HG03108 (cell line): ENCODE results near the gene MCEMP1.

Experiments used
- ATAC-seq: cut with Tn5 transposase; IDR thresholded peaks from one replicate; pipeline ENCODE4 v1.9.1; 2021; ENCODE audit warnings: moderate library complexity; ENCODE audit not compliant: unreplicated experiment

Gene MCEMP1

GRCh38 chr19:7676854-7677253 lies at the start of gene MCEMP1:
Gene MCEMP1 (plus strand): TSS chr19:7677090. CDS start chr19:7677121, 31 bp downstream.
- ATAC-seq: no peak

- no peak for ATAC-seq
Measured at GRCh38 chr19:7627166-7627565, 49.7 kb upstream of the MCEMP1 start.

GRCh38 chr19:7628589-7629311 lies 48.1 kb upstream of the MCEMP1 start:
- ATAC-seq: no peak

- peak; percentile 81 for ATAC-seq
Measured at GRCh38 chr19:7629347-7630054, 47.4 kb upstream of the MCEMP1 start, which contains the start of the genes PET100 and XAB2. Gene PET100 (plus strand): TSS chr19:7629793. CDS start chr19:7629834, 41 bp downstream. Gene XAB2 (minus strand): TSS chr19:7629545. CDS start chr19:7629527, 18 bp downstream.

GRCh38 chr19:7631577-7631976 lies 45.3 kb upstream of the MCEMP1 start:
- no peak for ATAC-seq

GRCh38 chr19:7632340-7633203 lies 44.3 kb upstream of the MCEMP1 start:
- ATAC-seq: no peak

GRCh38 chr19:7633698-7634097 lies 43.2 kb upstream of the MCEMP1 start, which contains the start of gene PCP2:
Gene PCP2 (minus strand): TSS chr19:7633719. CDS start chr19:7633457, 262 bp downstream.
- no peak for ATAC-seq

- no peak for ATAC-seq
Measured at GRCh38 chr19:7635670-7636069, 41.2 kb upstream of the MCEMP1 start.

GRCh38 chr19:7636317-7636690 lies 40.6 kb upstream of the MCEMP1 start:
- ATAC-seq: no peak

- peak; percentile 60 for ATAC-seq
Measured at GRCh38 chr19:7636691-7637373, 40.1 kb upstream of the MCEMP1 start, which contains the start of gene STXBP2. Gene STXBP2 (plus strand): TSS chr19:7637110. CDS start chr19:7637150, 40 bp downstream.

GRCh38 chr19:7637374-7638256 lies 39.3 kb upstream of the MCEMP1 start:
- ATAC-seq: peak; percentile 9

GRCh38 chr19:7638802-7639465 lies 38.0 kb upstream of the MCEMP1 start:
- no peak for ATAC-seq

- ATAC-seq: no peak
Measured at GRCh38 chr19:7639863-7640348, 37.0 kb upstream of the MCEMP1 start.

GRCh38 chr19:7640803-7641202 lies 36.1 kb upstream of the MCEMP1 start:
- no peak for ATAC-seq

- no peak for ATAC-seq
Measured at GRCh38 chr19:7641290-7642276, 35.3 kb upstream of the MCEMP1 start.

- no peak for ATAC-seq
Measured at GRCh38 chr19:7642295-7643030, 34.4 kb upstream of the MCEMP1 start.

- ATAC-seq: no peak
Measured at GRCh38 chr19:7643031-7643415, 33.9 kb upstream of the MCEMP1 start.
